Activated CD4-positive, alpha-beta T cell treated with anti-CD3 and anti-CD28 coated beads, Interleukin-2, amount 50 U/mL, for 48 hours (primary cell): ENCODE results near the gene TLE2.

Experiments
- DNase-seq, 2 experiments: peaks; one replicate each; pipeline ENCODE4 v3.0.0-alpha.2; 2020

The TLE2 gene

DNA sequence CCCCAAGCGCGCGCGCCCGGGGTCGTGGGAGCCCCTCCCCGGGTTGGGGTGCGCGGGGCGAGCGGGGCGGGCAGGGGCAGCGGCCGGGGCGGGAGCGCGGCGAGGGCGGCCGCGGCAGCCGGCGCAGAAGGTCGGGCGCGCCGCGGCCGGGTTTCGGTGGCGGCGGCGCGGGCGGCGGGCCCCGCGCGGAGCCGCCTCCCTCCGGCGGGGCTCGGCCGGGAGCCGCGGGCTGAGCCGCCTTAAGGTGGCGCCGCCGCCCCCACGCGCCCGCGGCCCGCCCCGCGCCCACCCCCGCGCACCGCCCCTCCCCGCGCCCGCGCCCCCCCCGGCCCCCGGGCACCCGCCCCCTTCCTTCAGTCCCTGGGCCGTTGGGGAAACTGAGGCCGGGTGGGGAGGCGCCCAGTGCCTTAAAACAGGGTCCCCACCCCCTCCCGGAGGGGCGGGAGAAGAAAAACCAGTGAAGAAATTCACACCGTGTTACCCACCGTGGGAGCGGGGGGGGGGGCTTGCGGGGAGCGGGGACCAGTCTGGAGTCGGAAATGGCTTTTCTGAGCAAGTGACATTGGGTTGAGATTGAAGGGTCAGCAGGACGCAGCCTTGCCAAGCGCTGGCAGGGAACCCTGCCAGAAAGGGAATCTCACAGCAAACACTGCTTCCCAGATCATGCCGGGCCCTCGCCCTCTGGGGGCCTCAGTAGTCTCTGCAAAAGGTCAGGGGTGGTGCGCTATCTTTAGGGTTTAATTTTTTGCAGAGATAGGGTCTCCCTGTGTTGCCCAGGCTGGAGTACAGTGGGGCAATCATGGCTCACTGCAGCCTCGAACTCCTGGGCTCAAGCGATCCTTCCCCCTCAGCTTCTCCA is at the start of gene TLE2:
Gene TLE2, minus strand, starts transcription at position 216 of the 859 bp plus-strand sequence. CDS start 376 bp downstream, outside the sequence.
- no peak for DNase-seq

DNA sequence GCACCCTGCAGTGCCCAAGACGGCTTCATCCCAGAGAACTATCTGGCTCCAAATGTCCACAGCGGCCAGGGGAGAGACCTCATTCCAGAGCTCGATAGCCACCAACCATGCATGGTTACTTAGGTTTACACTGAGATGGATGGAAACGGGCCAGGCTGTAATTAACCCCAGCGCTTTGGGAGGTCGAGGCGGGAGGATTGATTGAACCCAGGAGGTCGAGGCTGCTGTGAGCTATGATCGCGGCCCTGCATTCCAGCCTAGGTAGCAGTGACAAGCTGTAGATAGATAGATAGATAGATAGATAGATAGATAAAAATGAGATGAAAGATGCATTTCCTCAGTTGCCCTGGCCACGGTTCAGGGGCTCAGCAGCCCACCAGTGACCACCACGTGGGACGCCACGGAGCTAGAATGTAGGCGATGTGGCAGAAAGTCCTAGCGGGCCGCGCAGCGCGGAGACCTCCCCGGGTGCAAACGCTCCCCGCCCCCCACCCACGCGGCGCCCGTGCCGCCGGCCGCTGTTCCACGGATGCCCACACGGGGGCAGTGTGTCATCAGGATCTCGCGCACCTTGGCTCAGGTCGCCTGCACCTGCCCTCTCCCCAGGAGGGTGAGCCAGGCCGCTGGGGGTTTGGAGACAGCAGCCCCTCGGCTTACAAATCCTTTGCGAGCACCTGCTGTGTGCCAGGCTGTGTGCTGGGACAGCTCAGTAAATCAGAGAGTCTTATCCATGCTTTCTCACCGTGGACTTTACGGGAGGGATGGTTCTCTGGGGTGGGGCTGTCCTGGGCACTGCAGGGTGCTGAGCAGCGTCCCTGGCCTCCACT is 46.7 kb upstream of the TLE2 start:
- DNase-seq, result peak; percentile 77 to 84

DNA sequence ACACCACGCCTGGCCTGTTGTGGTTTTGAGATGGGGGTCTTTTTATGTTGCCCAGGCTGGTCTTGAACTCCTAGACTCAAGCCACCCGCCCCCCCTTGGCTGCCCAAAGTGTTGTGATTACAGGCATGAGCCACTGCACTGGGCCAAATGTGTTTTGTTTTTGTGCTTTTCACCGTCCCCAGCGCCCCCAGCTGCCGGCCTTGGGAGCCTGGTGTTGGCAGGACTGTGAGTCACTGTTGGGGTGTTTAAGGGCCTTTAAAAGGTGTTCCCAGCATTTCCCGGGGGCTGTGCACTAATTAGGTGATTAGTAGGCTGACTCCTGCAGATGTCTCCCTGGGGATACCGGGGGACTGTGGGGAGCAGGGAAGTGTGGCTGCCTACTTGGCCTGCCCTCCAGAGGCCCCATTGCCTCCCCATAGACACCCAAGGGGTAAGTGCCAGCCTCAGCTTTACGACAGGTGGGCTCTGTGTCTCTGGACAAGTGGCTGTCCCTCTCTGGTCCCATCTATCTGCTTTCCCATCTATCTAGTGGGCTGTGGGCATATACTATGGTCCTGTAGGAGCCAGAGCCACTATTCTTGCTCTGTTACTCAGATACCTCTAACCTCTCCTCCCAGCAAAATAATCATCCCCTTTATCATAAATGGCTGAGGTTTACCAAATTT is 45.0 kb upstream of the TLE2 start:
- DNase-seq, result no peak

DNA sequence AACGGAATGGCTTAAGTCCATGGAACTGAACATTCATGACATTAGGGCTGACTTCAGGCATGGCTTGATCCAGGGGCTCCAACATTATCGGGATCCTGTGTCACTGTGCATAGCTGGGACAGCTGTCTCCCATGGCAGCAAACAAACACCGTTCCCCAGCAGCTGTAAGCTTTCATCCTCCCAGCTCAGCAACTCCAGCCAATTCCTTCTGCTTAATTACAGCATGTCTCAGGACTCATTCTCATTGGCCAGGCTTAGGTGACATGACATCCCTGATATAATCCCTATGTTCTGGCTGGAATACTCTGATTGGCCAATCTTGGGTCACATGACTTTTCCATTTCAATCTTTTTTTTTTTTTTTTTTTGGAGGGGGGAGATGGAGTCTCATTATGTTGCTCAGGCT is 44.1 kb upstream of the TLE2 start:
- no peak for DNase-seq

DNA sequence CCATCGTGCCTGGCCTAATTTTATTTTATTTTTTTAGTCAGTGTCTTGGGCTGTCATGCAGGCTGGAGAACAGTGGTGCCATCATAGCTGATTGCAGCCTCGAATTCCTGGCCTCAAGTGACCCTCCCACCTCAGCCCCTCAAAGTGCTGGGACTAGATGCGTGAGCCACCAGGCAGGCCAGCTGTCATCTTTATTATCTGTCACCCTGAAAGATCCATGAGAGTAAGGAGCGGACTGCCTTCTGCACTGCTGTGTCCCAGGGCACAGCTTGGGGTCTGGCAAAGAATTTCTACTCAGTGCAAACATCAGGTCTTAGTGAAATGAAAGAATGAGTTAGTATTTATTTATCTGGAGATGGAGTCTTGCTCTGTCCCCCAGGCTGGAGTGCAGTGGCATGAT is 42.7 kb upstream of the TLE2 start:
- no peak for DNase-seq

DNA sequence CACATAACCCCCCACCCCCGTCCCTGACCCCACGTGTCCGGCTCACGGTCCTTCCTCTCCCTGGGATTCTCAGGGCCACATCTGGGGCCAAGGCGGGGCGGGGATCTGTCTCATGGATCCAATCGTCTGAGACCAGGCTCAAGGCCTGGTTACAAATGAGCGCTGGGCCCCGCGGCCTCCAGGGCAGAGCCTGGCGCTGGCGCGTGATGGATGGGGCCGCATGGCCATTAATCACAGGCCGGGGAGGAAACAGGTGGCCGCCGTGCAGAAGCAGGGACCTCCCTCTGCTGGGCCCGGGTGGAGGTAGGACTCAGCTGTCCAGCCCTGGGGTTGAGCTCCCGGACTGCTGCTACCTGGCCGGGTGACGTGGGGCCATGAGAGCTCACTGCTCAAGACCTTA is 39.0 kb upstream of the TLE2 start:
- DNase-seq, result no peak

DNA sequence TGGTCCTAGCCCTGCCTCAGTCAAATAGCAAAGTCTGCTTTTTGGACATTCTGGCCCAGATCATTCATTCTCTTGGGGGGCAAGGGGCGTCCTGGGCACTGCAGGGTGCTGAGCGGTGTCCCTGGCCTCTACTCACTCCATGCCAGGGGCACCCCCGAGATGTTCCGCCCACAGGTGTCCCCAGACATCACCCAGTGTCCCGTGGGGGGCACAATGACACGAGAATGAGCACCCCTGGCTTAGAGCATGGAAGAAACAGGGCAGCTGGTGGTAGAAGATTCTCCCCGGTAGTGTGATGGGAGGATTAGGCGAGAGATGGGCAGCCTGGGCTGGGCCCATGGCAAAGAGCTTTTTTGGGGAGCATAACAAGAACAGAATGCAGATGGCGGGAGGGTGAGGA is 38.5 kb upstream of the TLE2 start:
- no peak for DNase-seq

DNA sequence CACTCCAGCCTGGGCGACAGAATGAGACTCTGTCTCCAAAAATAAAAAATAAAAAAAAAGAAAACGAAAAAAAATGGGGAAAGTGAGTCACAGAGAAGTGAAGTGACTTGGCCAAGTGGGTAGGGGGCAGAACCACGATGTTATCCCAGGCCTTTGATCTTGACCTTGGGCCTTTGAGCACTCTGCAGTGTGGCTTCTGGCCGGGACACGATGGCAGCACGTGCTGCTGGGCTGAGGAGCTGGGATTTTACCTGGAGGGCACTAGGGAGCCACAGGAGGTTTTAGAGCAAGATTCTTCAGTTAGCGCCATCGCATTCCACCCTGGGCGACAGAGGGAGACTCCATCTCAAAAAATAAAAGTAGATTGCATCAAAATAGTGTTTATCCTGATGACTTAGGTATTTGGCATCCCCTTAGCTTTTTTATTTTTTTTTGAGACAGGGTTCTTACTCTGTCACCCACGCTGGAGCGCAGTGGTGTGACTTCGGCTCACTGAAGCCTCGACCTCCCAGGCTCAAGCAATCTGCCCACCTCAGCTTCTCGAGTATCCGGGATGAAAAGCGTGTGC is 37.5 kb upstream of the TLE2 start:
- DNase-seq, result no peak

DNA sequence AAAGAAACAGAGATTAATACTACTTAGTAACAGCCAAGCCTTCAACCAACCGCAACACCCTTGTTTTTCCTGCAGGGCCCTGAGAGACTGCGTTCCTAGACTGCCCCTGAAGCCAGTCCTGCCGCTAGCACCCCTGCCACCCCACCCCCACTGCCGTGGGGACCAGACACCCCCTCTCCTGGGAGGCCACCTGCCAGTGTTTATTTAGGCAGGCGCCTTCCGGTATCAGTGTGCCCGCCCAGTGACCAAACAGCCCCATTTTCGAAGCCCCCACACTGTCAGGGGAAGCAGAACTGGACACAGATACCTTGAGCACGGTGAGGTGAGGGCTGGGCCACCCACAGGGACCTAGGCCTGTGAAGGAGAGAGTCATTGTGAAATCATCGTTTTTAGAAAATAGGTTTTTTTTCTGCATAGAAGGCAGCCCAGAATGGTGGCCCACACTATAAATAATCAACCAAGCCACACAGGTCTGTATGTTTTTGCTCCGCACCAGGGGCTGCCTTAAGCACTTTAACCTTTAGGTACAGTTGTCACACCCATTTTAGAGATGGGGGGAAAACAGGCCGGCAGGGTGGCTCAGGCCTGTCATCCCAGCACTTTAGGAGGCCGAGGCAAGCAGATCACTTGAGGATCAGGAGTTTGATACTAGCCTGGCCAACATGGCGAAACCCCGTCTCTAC is 36.7 kb upstream of the TLE2 start:
- DNase-seq, result no peak

DNA sequence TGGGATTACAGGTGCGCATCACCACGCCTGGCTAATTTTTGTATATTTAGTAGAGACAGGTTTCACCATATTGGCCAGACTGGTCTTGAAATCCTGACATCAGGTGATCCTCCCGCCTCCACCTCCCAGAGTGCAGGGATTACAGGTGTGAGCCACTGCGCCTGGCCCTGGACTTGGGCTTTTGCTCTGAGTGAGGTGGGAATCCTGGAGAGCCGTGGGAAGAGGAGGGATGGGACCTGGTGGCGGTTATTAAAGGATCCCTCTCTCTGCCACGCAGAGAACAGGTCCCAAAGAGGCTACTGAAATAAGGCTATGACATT is 34.9 kb upstream of the TLE2 start:
- no peak for DNase-seq

DNA sequence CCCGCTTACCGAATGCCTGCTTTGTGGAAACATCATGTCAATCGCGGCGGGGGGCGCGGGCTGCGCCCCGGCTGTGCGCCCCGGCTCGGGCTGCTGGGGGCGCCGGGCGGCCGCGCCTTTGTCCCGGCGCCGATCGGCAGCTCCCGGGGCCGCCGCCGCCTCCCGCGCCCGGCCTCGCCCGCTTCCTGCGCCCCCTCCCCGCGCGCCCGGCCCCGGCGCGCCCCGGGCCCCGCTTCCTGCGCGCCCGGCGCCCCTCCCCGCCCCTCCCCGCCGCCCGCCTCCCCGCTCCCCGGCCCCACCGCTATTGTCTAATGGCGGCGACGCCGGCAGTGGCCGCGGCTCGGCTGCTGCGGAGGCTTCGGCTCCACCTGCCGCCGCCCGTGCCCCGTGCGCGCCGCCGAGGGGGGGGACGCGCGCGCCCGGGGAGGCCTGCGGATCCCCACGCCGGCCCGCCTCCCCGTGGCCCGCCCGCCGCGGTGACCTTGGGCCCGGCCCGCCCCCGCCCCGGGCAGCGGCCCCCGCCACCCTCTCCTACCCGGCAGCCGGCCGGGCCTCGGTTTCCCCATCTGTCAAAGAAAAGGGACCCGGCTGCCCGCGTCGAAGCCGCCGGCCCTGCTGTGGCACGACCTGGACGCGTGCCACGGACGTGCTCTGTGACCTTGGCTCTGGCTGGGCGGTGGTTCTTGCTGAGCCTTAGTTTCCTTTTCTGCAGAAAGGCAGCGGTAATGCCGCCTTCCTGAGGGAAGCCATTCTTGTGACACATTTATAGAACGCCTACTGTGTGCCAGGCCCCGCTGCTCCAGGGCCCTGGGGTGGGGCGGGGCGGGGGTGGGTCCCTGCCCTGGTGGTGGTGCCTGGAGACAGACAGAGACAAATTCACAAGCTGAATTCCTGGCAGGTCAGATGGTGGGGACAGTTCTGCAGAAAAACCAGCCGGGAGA is 33.4 kb upstream of the TLE2 start, which contains the start of gene TLE5:
Gene TLE5, minus strand, starts transcription at position 331 of the 941 bp plus-strand sequence. Its CDS starts 295 bp downstream, at position 36.
- peak; percentile 67 to 74 for DNase-seq

DNA sequence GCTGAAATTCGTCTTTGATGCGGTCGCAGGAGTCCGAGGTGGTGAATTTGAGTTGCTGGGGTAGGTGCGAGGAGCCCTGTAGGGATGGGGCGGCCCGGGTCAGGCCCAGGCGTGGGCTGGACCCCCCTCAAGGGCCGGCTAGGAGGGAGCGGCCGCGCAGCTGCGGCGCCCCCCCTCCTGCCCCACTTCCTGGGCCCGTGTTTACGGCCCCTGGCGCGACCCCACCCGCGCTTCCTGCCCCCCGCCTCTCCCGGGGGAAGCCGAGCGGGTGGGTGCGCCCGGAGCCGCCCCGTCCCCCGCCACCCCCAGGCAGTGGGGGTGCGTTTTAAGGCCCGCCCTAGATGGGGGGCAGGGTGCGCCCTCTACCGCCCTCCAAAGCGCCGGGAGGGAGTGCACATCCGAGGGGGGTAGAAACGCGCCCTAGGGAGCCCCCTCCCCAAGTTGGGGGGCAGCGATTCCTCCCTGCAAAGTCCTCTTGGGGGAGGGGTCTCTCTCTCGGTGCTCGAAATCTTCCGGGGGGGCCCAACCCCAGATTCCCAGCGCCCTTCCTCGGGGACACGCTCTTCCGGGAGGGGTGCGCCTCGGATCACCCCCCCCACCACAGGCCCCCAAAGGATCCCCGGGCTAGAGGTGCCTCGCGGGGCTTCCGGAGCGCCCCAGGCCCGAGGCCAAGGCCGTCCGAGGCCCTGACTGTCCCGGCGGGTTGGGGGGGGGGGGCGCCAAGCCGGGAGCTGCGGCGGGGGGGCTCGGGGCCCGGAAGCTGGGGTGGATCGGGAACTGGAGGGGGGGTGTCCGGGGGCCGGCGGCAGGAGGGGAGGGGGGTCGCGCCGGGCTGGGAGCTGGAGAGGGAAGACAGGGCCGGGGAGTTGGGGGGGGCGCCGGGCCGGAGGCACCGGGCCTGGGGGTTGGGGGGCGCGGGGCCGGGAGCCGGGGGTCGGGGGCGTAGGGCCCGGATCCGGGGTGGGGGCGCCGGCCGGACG is 32.4 kb upstream of the TLE2 start:
- peak; percentile 48 to 57 for DNase-seq

DNA sequence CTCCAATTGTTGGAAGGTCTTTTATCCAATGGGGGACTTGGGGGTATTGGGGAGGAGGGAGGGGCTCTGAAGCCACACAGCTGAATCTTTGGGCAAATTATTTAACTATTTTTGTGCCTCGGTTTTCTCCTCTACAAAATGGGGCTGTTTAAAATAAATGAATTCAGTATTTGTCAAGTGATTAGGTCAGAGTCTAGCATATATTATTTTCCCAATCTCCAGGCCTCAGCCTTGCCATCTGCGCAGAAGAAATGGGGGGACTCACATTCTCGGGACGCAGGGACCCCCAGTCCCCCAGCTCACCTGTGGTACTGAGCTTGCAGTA is 31.7 kb upstream of the TLE2 start:
- no peak for DNase-seq

DNA sequence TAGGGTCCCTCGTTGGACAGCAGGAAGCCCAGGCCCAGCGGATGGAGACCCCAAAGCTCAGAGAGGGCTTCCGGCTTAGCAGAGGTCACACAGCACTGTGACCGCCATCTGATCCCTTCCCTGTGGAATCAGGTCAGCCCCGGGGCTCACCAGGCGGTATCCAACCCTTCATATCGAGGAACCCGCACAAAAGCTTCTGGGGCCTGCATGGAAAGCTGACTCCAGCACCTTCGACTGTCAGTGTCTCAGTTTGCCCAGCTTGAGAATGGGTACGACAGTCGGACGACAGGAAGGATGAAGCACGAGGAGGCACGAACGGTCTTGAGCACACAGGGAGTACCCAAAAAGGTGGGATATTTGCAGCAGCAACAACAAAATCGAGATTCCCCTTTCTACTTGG is 30.6 kb upstream of the TLE2 start:
- no peak for DNase-seq

DNA sequence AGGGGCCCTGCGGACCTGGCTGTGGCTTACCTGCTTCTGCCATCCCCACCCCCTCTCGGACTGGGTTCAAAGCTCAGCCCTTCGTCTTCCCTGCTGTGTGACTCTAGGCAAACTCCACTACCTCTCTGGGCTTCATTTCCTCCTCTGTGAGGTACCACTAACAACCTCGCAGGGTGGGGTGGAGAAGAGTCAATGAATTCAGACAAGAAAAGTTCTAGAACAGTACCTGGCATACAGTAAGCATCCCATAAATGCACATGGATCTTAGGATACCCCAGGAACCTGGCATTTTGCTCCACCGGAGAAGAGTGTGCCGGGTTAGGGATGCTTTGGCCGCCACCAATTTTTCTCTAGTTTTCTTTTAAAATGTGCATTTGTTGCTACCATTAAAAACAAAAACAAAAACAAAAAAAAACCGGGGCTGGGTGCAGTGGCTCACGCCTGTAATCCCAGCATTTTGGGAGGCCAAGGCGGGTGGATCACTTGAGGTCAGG is 29.8 kb upstream of the TLE2 start:
- no peak for DNase-seq

DNA sequence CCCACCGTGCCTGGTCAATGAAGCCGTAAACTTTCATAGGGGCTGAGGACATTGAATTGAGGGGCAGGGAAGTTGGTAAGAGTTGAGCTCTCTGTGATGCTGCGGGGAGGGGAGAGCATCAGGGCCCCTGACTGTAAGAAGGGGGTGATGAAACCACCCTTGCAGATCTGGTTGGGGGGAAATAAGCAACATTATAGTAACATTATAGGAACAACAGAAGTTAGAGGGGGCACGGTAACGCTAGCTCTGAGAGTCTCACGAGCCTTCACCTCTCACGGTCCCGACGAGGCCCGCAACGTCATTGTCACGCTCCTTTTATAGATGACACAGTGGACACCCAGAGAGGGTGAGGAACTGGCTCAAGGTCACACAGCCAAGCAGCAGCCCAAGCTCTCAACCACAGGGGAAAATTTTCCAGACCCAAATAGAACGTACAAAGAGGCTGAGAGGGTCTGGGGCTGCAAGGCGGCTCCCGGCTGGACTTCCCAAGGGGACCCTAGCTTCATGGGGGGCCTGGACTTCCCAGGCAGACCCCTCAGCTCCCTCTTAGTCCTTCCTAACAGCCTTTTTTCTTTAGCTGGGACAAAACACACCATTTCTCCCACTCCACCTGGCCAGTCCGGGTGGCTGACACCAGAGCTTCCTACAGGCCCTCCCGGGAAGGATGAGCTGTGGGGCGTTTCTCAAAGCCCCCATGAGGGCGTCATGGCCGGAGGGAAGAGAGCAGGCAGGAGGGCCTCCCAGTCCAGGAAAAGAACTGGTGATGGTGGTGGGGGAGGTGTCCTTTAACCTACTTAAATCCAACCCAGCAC is 29.1 kb upstream of the TLE2 start:
- DNase-seq, result no peak

DNA sequence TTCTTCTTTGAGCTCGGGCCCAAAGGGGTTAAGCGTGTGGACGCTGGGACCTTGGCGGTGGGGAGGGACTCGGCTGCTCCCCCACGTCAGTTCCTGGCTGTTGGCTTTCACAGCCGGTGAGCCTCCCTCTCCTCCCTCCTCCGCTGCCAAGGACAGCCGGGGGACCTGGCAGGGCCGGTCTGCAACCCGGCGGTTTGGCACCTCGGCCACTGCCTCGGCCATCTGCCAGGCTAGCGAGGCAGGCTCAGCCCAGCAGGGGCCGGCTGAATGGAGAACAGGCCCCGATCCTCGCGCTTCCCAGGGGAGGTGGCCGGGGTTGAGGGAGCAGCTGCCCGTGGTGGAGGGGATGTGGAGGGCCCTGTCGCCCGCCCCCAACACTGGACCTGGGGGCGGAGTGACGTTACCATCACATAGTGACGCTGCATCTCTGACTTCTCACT is 28.2 kb upstream of the TLE2 start:
- no peak for DNase-seq

DNA sequence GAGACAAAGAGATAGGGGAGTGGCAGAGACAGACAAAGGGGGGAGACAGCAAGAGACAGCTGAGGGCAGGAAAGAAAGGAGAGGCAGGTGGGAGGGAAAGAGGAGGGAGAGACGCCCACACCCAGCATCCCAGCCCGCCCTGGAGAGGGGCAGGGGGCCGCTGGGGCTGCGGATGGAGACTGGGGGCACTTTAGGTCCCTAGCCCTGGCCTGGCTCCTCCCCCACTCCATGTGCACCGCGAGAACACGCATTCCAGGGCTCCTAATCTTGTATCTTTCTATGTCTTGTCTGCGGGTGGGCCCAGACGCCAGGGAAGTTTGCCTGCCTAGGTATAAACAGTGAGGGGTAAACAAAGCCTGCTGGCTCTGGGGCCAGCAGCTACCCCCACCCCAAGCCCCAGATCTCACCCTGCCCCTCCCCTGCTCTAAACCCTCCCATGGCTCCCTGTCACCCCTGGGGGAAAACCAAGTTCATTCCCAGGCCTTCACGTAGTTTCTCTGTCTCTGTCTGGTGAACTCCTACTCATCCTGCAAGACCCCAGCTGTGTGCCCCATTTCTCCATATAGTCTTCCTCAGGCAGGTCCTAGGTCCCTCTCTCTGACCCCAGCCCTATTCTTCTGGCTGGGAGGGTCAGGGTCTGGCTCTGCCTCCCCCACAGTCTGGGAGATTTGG is 27.5 kb upstream of the TLE2 start:
- no peak for DNase-seq
